HepG2 (cell line): ENCODE measurements around the gene ZNF644. TPM values are rescaled to one million over a fixed set of nuclear protein-coding genes. Genes with fewer than 3 reads are reported as not detected.

ENCODE experiments used
- CENPT ChIP-seq: sonication (generic); formaldehyde crosslinking; IDR thresholded peaks from 2 replicates; pipeline ENCODE4 v1.8.0; 2022; ENCODE audit warnings: low read depth, mild to moderate bottlenecking, moderate library complexity, missing genetic modification reagents
- KAT2B ChIP-seq: fragments of 150-350 bp; IDR thresholded peaks from 2 replicates; pipeline ENCODE4 v1.6.1; 2014; ENCODE audit warnings: low read depth, low read length, borderline replicate concordance
- NFKBIZ ChIP-seq: IDR thresholded peaks from 2 replicates; pipeline ENCODE4 v1.6.1; 2018; ENCODE audit warnings: missing genetic modification reagents, missing compliant biosample characterization
- PHB2 ChIP-seq: fragments of 450-650 bp; IDR thresholded peaks from 2 replicates; pipeline ENCODE4 v1.6.1; 2018; ENCODE audit not compliant: partially characterized antibody
- RFX1 ChIP-seq: fragments of 450-650 bp; IDR thresholded peaks from 2 replicates; pipeline ENCODE4 v1.6.1; 2017
- SALL1 ChIP-seq: sonication (generic); formaldehyde crosslinking; IDR thresholded peaks from 2 replicates; pipeline ENCODE4 v1.8.0; 2022; ENCODE audit warnings: mild to moderate bottlenecking, missing genetic modification reagents
- TBX3 ChIP-seq: fragments of 450-650 bp; IDR thresholded peaks from 2 replicates; pipeline ENCODE4 v1.6.1; 2017; ENCODE audit warnings: antibody characterized with exemption, mild to moderate bottlenecking, inconsistent platforms, borderline replicate concordance
- U2AF2 ChIP-seq: fragments of 200-400 bp; formaldehyde crosslinking; IDR thresholded peaks from 2 replicates; pipeline ENCODE4 v1.6.1; 2017; ENCODE audit warnings: low read depth, mild to moderate bottlenecking, low read length
- ZMYM4 ChIP-seq: sonication (generic); formaldehyde crosslinking; IDR thresholded peaks from 2 replicates; pipeline ENCODE4 v1.8.1; 2023; ENCODE audit warnings: mild to moderate bottlenecking, missing genetic modification reagents
- ZNF121 ChIP-seq: sonication (generic); formaldehyde crosslinking; IDR thresholded peaks from 2 replicates; pipeline ENCODE4 v1.5.0; 2020; ENCODE audit warnings: mild to moderate bottlenecking, missing genetic modification reagents
- polyA plus RNA-seq, 8 experiments: library from polyadenylated mRNA; depleted of rRNA in 3 of 8; stranded (reverse) in 7 of 8; unstranded in 1 of 8; fragments of >200 nt; fragmentation: Illumina TruSeq in 4 of 8; extraction: Trizol in 4 of 8; gene quantifications; 2 replicates each; pipeline versions ENCODE4 v1.2.1 to v1.2.3, GENCODE V29; 2011 to 2016; ENCODE audit warnings: low read depth in 4 of 8, missing spikeins in 1 of 8, mixed read lengths in 1 of 8; ENCODE audit not compliant: insufficient read depth in 1 of 8
- total RNA-seq, 5 experiments: library from RNA; depleted of rRNA; stranded (reverse); fragments of >200 nt; fragmentation: Illumina TruSeq; extraction: Trizol; gene quantifications; 2 replicates each; pipeline ENCODE4 v1.2.3, GENCODE V29; 2016; ENCODE audit warnings: low read depth in 1 of 5
- TF ChIP-seq, protein P1 (sequence below): sonication (generic); formaldehyde crosslinking; IDR thresholded peaks from 2 replicates; pipeline ENCODE4 v1.4.0; 2020; ENCODE audit warnings: missing genetic modification reagents, borderline replicate concordance
- TF ChIP-seq, protein P2 (sequence below): sonication (generic); formaldehyde crosslinking; conservative IDR thresholded peaks from 2 replicates; pipeline ENCODE4 v1.4.0; 2020; ENCODE audit warnings: missing genetic modification reagents
- TF ChIP-seq, protein P3 (sequence below), 2 experiments: IDR thresholded peaks; 2 replicates each; pipeline ENCODE4 v1.6.1; 2011 to 2012; ENCODE audit warnings: low read length in 2 of 2, borderline replicate concordance in 1 of 2, low read depth in 1 of 2, mild to moderate bottlenecking in 1 of 2, moderate library complexity in 1 of 2

ZNF644 gene
- total and polyA plus RNA-seq, 2 of the 13 experiments (the other 11 are each of a cell fraction or from before 2014, with no cell fraction given): 17.7 to 51.7 TPM

DNA sequence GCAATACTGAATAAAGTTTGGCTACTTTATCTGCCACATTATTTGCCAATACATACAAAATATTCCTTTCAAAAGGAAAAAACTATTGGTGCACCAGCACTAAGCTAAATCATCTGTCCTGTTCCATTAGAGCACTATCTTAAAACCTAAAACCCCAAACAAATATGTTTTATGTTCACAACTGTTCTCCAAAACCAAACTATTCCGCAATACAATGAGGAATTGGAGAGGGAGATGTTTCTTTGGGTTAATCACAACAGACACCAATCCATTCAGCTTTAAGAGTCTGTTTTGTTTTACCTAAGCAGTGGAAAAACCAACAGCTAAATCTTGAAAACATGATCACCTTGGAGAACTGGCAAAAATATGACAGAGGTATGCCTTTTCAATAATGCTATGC, 85.1 kb downstream of the ZNF644 start (continued):
- TF ChIP-seq, protein P1, sequence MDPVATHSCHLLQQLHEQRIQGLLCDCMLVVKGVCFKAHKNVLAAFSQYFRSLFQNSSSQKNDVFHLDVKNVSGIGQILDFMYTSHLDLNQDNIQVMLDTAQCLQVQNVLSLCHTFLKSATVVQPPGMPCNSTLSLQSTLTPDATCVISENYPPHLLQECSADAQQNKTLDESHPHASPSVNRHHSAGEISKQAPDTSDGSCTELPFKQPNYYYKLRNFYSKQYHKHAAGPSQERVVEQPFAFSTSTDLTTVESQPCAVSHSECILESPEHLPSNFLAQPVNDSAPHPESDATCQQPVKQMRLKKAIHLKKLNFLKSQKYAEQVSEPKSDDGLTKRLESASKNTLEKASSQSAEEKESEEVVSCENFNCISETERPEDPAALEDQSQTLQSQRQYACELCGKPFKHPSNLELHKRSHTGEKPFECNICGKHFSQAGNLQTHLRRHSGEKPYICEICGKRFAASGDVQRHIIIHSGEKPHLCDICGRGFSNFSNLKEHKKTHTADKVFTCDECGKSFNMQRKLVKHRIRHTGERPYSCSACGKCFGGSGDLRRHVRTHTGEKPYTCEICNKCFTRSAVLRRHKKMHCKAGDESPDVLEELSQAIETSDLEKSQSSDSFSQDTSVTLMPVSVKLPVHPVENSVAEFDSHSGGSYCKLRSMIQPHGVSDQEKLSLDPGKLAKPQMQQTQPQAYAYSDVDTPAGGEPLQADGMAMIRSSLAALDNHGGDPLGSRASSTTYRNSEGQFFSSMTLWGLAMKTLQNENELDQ: no peak
- TF ChIP-seq KAT2B (no peak), CENPT (CRISPR knock-in tag) (no peak), PHB2 (no peak), RFX1 (no peak), SALL1 (CRISPR knock-in tag) (no peak), ZNF121 (CRISPR knock-in tag) (no peak), U2AF2 (no peak), TBX3 (no peak), NFKBIZ (no peak), ZMYM4 (CRISPR knock-in tag) (no peak)
- TF ChIP-seq, protein P2, sequence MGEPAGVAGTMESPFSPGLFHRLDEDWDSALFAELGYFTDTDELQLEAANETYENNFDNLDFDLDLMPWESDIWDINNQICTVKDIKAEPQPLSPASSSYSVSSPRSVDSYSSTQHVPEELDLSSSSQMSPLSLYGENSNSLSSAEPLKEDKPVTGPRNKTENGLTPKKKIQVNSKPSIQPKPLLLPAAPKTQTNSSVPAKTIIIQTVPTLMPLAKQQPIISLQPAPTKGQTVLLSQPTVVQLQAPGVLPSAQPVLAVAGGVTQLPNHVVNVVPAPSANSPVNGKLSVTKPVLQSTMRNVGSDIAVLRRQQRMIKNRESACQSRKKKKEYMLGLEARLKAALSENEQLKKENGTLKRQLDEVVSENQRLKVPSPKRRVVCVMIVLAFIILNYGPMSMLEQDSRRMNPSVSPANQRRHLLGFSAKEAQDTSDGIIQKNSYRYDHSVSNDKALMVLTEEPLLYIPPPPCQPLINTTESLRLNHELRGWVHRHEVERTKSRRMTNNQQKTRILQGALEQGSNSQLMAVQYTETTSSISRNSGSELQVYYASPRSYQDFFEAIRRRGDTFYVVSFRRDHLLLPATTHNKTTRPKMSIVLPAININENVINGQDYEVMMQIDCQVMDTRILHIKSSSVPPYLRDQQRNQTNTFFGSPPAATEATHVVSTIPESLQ (CRISPR knock-in tag): no peak
- TF ChIP-seq, protein P3, sequence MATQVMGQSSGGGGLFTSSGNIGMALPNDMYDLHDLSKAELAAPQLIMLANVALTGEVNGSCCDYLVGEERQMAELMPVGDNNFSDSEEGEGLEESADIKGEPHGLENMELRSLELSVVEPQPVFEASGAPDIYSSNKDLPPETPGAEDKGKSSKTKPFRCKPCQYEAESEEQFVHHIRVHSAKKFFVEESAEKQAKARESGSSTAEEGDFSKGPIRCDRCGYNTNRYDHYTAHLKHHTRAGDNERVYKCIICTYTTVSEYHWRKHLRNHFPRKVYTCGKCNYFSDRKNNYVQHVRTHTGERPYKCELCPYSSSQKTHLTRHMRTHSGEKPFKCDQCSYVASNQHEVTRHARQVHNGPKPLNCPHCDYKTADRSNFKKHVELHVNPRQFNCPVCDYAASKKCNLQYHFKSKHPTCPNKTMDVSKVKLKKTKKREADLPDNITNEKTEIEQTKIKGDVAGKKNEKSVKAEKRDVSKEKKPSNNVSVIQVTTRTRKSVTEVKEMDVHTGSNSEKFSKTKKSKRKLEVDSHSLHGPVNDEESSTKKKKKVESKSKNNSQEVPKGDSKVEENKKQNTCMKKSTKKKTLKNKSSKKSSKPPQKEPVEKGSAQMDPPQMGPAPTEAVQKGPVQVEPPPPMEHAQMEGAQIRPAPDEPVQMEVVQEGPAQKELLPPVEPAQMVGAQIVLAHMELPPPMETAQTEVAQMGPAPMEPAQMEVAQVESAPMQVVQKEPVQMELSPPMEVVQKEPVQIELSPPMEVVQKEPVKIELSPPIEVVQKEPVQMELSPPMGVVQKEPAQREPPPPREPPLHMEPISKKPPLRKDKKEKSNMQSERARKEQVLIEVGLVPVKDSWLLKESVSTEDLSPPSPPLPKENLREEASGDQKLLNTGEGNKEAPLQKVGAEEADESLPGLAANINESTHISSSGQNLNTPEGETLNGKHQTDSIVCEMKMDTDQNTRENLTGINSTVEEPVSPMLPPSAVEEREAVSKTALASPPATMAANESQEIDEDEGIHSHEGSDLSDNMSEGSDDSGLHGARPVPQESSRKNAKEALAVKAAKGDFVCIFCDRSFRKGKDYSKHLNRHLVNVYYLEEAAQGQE (IDR thresholded peaks at IDR 0.05; ENCODE audit: borderline replicate concordance in 1 of 2, low read depth in 1 of 2, low read length in 2 of 2): no peak
